Esophagus muscularis mucosa (tissue), 4 donors: ENCODE data around the gene MAPK13. TPM values are rescaled to one million over a fixed set of nuclear protein-coding genes. Genes with fewer than 3 reads are reported as not detected.
"Not testable (repeated sequence)": the region's sequence is repeated elsewhere in the genome, so short reads cannot be mapped to it uniquely, and the experiment has no call there.

Experiments used
- DNase-seq: peaks from one replicate; pipeline ENCODE4 v3.0.0-alpha.2; 2017; ENCODE audit errors: extremely low spot score
- H3K27ac ChIP-seq, 4 donors: fragments of 200-600 bp; sonication (generic); replicated peaks in 1 of 4; 1 replicate in 3 of 4; 2 replicates in 1 of 4; pipeline ENCODE4 v1.5.1; 2016 to 2019; ENCODE audit warnings: mild to moderate bottlenecking in 1 of 4
- H3K27me3 ChIP-seq, 4 donors: fragments of 200-600 bp; sonication (generic); one replicate each; pipeline versions ENCODE4 v1.5.1 to v1.6.0; 2016 to 2019
- H3K36me3 ChIP-seq, 4 donors: fragments of 200-600 bp; sonication (generic); one replicate each; pipeline ENCODE4 v1.5.1; 2016 to 2019
- H3K4me1 ChIP-seq, 4 donors: fragments of 200-600 bp; sonication (generic); one replicate each; pipeline ENCODE4 v1.5.1; 2016 to 2019
- H3K4me3 ChIP-seq, 4 donors: fragments of 200-600 bp; sonication (generic); 1 replicate in 2 of 4; 2 replicates in 2 of 4; pipeline ENCODE4 v1.5.1; 2016 to 2019; ENCODE audit warnings: mild to moderate bottlenecking in 4 of 4, moderate library complexity in 1 of 4
- H3K9me3 ChIP-seq, 4 donors: fragments of 200-600 bp; sonication (generic); 1 replicate in 3 of 4; 2 replicates in 1 of 4; pipeline ENCODE4 v1.5.1; 2016 to 2019
- EP300 ChIP-seq: sonication (generic); formaldehyde crosslinking; IDR thresholded peaks from one replicate; pipeline ENCODE4 v1.6.1; 2017; ENCODE audit warnings: antibody characterized with exemption
- POLR2A ChIP-seq: fragments of 450-650 bp; IDR thresholded peaks from one replicate; pipeline ENCODE4 v1.6.1; 2017; ENCODE audit warnings: antibody characterized with exemption, moderate library complexity, mild to moderate bottlenecking, low read depth
- POLR2AphosphoS5 ChIP-seq, 2 donors: sonication (generic); formaldehyde crosslinking; IDR thresholded peaks; one replicate each; pipeline ENCODE4 v1.6.1; 2017; ENCODE audit warnings: antibody characterized with exemption in 2 of 2
- WGBS: methylation state at CpG from one replicate; pipeline ENCODE4 v1.1.5; 2018; 5-methylcytosine and 5-hydroxymethylcytosine counted together
- intact Hi-C: fragments of 100-400 bp; cut with DNase I; formaldehyde crosslinking; loops from one replicate; pipeline ENCODE4 v1.15.1; 2023
- total RNA-seq, 4 donors: library from RNA; depleted of rRNA; stranded (reverse); fragments of >200 nt; gene quantifications; one replicate each; pipeline versions ENCODE4 v1.1.0 to v1.2.1, GENCODE V29; 2016
- TF ChIP-seq, protein P1 (sequence below), 3 experiments: fragments of 200-600 bp in 2 of 3; fragments of 450-650 bp in 1 of 3; sonication (generic) in 2 of 3; IDR thresholded peaks; one replicate each; pipeline ENCODE4 v1.5.1; 2017 to 2019; ENCODE audit warnings: antibody characterized with exemption in 3 of 3, mild to moderate bottlenecking in 2 of 3, moderate library complexity in 1 of 3

MAPK13 gene
- total RNA-seq, 4 donors from 2014 or later = 2.1 to 5.0 (median 4.5) TPM

DNA sequence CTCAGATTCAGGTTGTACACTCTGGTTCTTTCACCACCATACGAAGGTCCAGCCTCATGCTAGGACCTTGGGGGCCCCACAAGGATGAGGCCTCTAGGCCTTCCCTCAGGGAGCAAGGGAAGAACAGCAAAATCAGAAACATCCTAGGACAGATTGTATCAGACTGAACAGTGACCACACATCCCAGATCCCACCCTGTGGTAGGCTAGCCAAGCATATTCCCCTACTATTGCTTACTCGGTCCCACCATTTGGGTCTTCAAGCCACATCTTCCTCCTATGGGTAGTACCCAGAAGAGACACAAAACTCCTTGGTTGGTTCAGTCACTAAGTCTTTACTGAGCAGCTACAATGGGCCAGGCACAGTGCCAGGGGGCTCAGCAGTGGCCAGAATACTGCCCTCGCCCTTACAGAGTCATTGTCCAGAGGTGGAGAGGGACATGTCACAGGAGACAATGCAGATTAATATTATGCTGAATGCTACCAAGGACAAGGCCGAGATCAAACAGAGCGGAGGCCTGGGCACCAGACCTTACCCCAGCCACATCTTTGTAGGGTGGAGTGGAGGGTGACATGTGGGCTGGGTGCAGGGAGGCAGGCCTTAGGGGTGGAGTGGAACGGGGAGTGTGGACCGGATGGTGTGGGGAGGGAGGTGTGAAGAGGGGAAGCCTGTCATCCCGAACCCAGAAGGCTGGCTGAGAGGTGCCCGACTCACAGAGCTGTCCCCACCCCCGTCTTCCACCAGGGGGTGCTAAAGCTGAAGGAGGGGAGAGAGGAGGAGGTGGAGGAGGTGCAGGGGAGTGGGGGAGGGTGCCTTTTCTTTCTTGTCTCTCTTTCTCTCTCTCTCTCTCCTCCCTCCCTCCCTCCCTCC is 6.8 kb upstream of the MAPK13 start:
- TF ChIP-seq POLR2AphosphoS5 (IDR thresholded peaks at IDR 0.05) = peak; percentile 21 to 48
- TF ChIP-seq, protein P1, sequence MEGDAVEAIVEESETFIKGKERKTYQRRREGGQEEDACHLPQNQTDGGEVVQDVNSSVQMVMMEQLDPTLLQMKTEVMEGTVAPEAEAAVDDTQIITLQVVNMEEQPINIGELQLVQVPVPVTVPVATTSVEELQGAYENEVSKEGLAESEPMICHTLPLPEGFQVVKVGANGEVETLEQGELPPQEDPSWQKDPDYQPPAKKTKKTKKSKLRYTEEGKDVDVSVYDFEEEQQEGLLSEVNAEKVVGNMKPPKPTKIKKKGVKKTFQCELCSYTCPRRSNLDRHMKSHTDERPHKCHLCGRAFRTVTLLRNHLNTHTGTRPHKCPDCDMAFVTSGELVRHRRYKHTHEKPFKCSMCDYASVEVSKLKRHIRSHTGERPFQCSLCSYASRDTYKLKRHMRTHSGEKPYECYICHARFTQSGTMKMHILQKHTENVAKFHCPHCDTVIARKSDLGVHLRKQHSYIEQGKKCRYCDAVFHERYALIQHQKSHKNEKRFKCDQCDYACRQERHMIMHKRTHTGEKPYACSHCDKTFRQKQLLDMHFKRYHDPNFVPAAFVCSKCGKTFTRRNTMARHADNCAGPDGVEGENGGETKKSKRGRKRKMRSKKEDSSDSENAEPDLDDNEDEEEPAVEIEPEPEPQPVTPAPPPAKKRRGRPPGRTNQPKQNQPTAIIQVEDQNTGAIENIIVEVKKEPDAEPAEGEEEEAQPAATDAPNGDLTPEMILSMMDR (IDR thresholded peaks at IDR 0.05) = peak; percentile 69 to 84 (median 76)
- TF ChIP-seq EP300 = no peak
- Histone ChIP-seq H3K4me1 (peaks cover 20 to 30% (median 29%) of the 10 kb centered on the region in 4 donors), H3K4me3 (peak overlapping the region in 2 of 4 donors; percentile 18 to 21), H3K9me3 (no peaks in the 10 kb centered on the region), H3K27me3 (peaks cover 0 to 22% (median 0%) of the 10 kb centered on the region in 4 donors), H3K27ac (no peak overlapping the region), H3K36me3 (peaks cover 0 to 3% (median 0%) of the 10 kb centered on the region in 4 donors)
- peak; percentile 96 for DNase-seq
- WGBS = 33% methylated on average over 9 of the region's 10 CpGs
- intact Hi-C loops = loop anchor here (1.0 to 10.0 kb wide), 2 partner anchors 73 to 231 kb away; partner anchors contain the start of gene BRPF3

GRCh38 chr6:36124346-36124745 is 6.0 kb upstream of the MAPK13 start:
- intact Hi-C loops = loop anchor here (10.0 kb wide), 1 partner anchor 230 kb away; no protein-coding TSS in a partner anchor
- Histone ChIP-seq H3K4me3 (peak overlapping the region in 2 of 4 donors; percentile 18 to 21), H3K4me1 (peaks cover 20 to 30% (median 29%) of the 10 kb centered on the region in 4 donors), H3K27me3 (peaks cover 0 to 30% (median 1%) of the 10 kb centered on the region in 4 donors)
- not testable (repeated sequence) for H3K27ac ChIP-seq, H3K9me3 ChIP-seq, DNase-seq, H3K36me3 ChIP-seq
- WGBS = 84% methylated on average over 8 of the region's 8 CpGs

DNA sequence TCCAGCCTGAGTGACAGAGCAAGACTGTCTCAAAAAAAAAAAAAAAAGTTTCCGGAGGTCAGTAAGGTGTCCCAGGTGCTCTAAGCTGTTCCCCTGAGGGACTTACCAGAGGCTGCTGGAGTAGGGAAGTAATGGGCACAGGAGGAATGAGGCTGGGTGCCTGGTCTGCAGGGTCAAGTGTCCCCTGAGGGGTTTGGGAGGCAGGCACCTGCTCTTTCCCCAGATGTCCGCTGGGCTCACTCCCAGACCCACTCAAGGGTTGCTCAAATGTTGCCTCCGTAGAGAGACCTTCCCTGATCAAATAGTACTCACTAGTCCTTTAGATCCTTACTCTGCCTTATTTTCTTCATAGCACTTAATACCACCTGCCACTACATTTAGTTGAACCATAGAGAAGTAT is 5.4 kb upstream of the MAPK13 start:
- no peak for DNase-seq
- no peaks in the 10 kb centered on the region for H3K9me3 ChIP-seq
- H3K27me3 ChIP-seq = peaks cover 0 to 35% (median 2%) of the 10 kb centered on the region in 4 donors
- no peak overlapping the region for H3K4me3 ChIP-seq
- H3K4me1 ChIP-seq = peaks cover 20 to 32% (median 31%) of the 10 kb centered on the region in 4 donors
- intact Hi-C loops = loop anchor here (10.0 kb wide), 1 partner anchor 230 kb away; no protein-coding TSS in a partner anchor
- no peak overlapping the region for H3K27ac ChIP-seq
- H3K36me3 ChIP-seq = no peaks in the 10 kb centered on the region
- TF ChIP-seq POLR2AphosphoS5 (IDR thresholded peaks at IDR 0.05) (no peak), EP300 (no peak), POLR2A (no peak)
- TF ChIP-seq, protein P1 (IDR thresholded peaks at IDR 0.05) = no peak
- WGBS = 90% methylated on average over 3 of the region's 3 CpGs

- 77% methylated on average over 7 of the region's 8 CpGs for WGBS
- Histone ChIP-seq H3K4me3 (no peak overlapping the region), H3K9me3 (no peaks in the 10 kb centered on the region), H3K27me3 (peaks cover 0 to 41% (median 3%) of the 10 kb centered on the region in 4 donors), H3K4me1 (peaks cover 22 to 36% (median 36%) of the 10 kb centered on the region in 4 donors), H3K36me3 (no peaks in the 10 kb centered on the region), H3K27ac (no peak overlapping the region)
- intact Hi-C loops = loop anchor here (10.0 kb wide), 1 partner anchor 229 kb away; no protein-coding TSS in a partner anchor
- TF ChIP-seq EP300 (no peak), POLR2AphosphoS5 (IDR thresholded peaks at IDR 0.05) (no peak), POLR2A (no peak)
- TF ChIP-seq, protein P1 (IDR thresholded peaks at IDR 0.05) = no peak
- no peak for DNase-seq
Measured at GRCh38 chr6:36125575-36125974, 4.7 kb upstream of the MAPK13 start.

GRCh38 chr6:36126121-36126520 is 4.2 kb upstream of the MAPK13 start:
- intact Hi-C loops = loop anchor here (10.0 kb wide), 1 partner anchor 229 kb away; no protein-coding TSS in a partner anchor
- no peak overlapping the region for H3K27ac ChIP-seq
- H3K9me3 ChIP-seq = no peaks in the 10 kb centered on the region
- TF ChIP-seq POLR2A (no peak), EP300 (no peak), POLR2AphosphoS5 (IDR thresholded peaks at IDR 0.05) (no peak)
- TF ChIP-seq, protein P1 (IDR thresholded peaks at IDR 0.05) = no peak
- DNase-seq = no peak
- H3K36me3 ChIP-seq = no peaks in the 10 kb centered on the region
- H3K27me3 ChIP-seq = peaks cover 0 to 46% (median 6%) of the 10 kb centered on the region in 4 donors
- WGBS = no CpG with 5 or more reads among the region's 2 CpGs
- peaks cover 22 to 36% (median 36%) of the 10 kb centered on the region in 4 donors for H3K4me1 ChIP-seq
- no peak overlapping the region for H3K4me3 ChIP-seq
